ENCODE results near the gene PADI1. TPM values are rescaled to one million over a fixed set of nuclear protein-coding genes. Genes with fewer than 3 reads are reported as not detected.

Gene PADI1
- total RNA-seq, 1 donor from 2014 or later = not detected

DNA sequence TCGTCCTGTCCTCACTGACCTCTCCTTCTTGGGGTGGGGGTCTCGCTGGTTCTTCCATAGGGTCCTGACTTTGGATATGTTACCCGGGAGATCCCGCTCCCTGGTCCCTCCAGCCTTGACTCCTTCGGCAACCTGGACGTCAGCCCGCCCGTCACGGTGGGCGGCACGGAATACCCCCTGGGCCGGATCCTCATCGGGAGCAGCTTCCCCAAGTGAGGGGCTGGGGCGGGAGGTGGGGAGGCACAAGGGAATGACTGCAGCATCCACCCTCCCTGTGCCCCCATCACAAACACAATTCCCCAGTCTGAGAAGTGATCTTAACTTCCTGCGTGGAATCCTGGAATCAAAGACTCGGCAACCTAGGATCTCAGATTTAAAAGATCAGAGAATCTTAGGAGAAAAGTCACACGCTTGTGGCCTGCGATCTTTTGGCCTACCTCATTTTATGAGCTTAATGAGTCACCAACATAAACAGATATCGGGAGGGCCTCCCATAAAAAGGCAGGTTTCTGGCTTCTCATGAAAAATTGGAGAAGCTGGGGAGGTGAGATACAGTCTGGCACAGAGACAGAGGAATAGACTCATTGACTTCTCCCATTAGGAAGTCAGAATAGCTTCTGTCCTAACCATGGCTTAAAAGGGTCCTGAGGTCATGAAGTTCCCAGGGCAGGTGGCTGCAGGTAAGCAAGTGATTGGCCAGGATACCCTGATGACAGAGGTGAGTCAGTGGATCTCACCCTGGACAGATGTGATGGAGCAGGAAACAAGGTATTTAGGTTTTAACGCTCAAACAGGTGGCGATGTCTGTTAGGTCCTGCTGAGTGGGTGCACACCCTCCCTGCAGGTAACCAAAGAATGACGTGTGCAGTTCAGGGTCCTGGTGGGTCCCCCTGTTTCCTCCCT, 28.1 kb downstream of the PADI1 start:
- H3K36me3 Mint-ChIP-seq (ENCODE audit: low read depth, unreplicated experiment) = no peaks in the 10 kb centered on the region
- peak overlapping the region; percentile 9 for H3K4me3 ChIP-seq (ENCODE audit: insufficient read depth, low read depth, low read length)
- H3K79me2 ChIP-seq (ENCODE audit: insufficient read depth, low read length) = no peaks in the 10 kb centered on the region
- H3K27me3 Mint-ChIP-seq (ENCODE audit: low read depth, unreplicated experiment) = peaks cover 13% of the 10 kb centered on the region
- H3K4me1 ChIP-seq (ENCODE audit: insufficient read depth, low read length) = peaks cover 30% of the 10 kb centered on the region
- no peaks in the 10 kb centered on the region for H3K27me3 ChIP-seq (ENCODE audit: insufficient read depth, low read length)
- H4K20me1 ChIP-seq (ENCODE audit: insufficient read depth, low read length) = no peaks in the 10 kb centered on the region
- TF ChIP-seq CTCF (IDR thresholded peaks at IDR 0.05; ENCODE audit: insufficient read depth, low read depth, low read length) (no peak), EZH2 (IDR thresholded peaks at IDR 0.05; ENCODE audit: insufficient read depth, low read length) (no peak)
- no peaks in the 10 kb centered on the region for H3K9me3 ChIP-seq (ENCODE audit: insufficient read depth, low read depth, low read length)
- DNase-seq (ENCODE audit: low read depth) (peak; percentile 94), FAIRE-seq (peak; percentile 97)
- no peaks in the 10 kb centered on the region for H3K36me3 ChIP-seq (ENCODE audit: insufficient read depth, low read length)
- H3K4me3 Mint-ChIP-seq (ENCODE audit: unreplicated experiment) = no peak overlapping the region
- H3K9me3 Mint-ChIP-seq (ENCODE audit: unreplicated experiment) = no peaks in the 10 kb centered on the region
- peak overlapping the region; percentile 22 for H2AFZ ChIP-seq (ENCODE audit: low read depth, low read length)
- peak overlapping the region; percentile 34 for H3K27ac Mint-ChIP-seq (ENCODE audit: unreplicated experiment)
- peak overlapping the region; percentile 88 for H3K27ac ChIP-seq (ENCODE audit: low read depth, low read length)
- H3K4me2 ChIP-seq (ENCODE audit: low read length) = peak overlapping the region; percentile 68
- peak overlapping the region; percentile 73 for H3K9ac ChIP-seq (ENCODE audit: low read length)
- H3K4me1 Mint-ChIP-seq (ENCODE audit: low read depth, unreplicated experiment) = peaks cover 3% of the 10 kb centered on the region

- H3K9me3 ChIP-seq (ENCODE audit: insufficient read depth, low read depth, low read length) = no peaks in the 10 kb centered on the region
- H2AFZ ChIP-seq (ENCODE audit: low read depth, low read length) = no peak overlapping the region
- Mint-ChIP-seq H3K27me3 (ENCODE audit: low read depth, unreplicated experiment) (peaks cover 13% of the 10 kb centered on the region), H3K27ac (ENCODE audit: unreplicated experiment) (peak overlapping the region; percentile 34), H3K36me3 (ENCODE audit: low read depth, unreplicated experiment) (no peaks in the 10 kb centered on the region), H3K9me3 (ENCODE audit: unreplicated experiment) (no peaks in the 10 kb centered on the region), H3K4me1 (ENCODE audit: low read depth, unreplicated experiment) (peaks cover 3% of the 10 kb centered on the region), H3K4me3 (ENCODE audit: unreplicated experiment) (no peak overlapping the region)
- DNase-seq (ENCODE audit: low read depth) = peak; percentile 91
- H3K27me3 ChIP-seq (ENCODE audit: insufficient read depth, low read length) = no peaks in the 10 kb centered on the region
- H3K9ac ChIP-seq (ENCODE audit: low read length) = peak overlapping the region; percentile 73
- peaks cover 30% of the 10 kb centered on the region for H3K4me1 ChIP-seq (ENCODE audit: insufficient read depth, low read length)
- H3K4me2 ChIP-seq (ENCODE audit: low read length) = peak overlapping the region; percentile 68
- no peaks in the 10 kb centered on the region for H4K20me1 ChIP-seq (ENCODE audit: insufficient read depth, low read length)
- H3K4me3 ChIP-seq (ENCODE audit: insufficient read depth, low read depth, low read length) = peak overlapping the region; percentile 9
- H3K36me3 ChIP-seq (ENCODE audit: insufficient read depth, low read length) = no peaks in the 10 kb centered on the region
- FAIRE-seq = peak; percentile 83
- H3K79me2 ChIP-seq (ENCODE audit: insufficient read depth, low read length) = no peaks in the 10 kb centered on the region
- peak overlapping the region; percentile 88 for H3K27ac ChIP-seq (ENCODE audit: low read depth, low read length)
- TF ChIP-seq EZH2 (IDR thresholded peaks at IDR 0.05; ENCODE audit: insufficient read depth, low read length) (no peak), CTCF (IDR thresholded peaks at IDR 0.05; ENCODE audit: insufficient read depth, low read depth, low read length) (no peak)
Observed at GRCh38 chr1:17233675-17234320, 28.9 kb downstream of the PADI1 start.
